ENCODE measurements around the gene CCDC146. TPM values are rescaled to one million over a fixed set of nuclear protein-coding genes. Genes with fewer than 3 reads are reported as not detected.
"Not testable (repeated sequence)": the region's sequence is repeated elsewhere in the genome, so short reads cannot be mapped to it uniquely, and the experiment has no call there.

Gene CCDC146
- polyA plus RNA-seq, 5 donors, result 14.9 to 28.9 (median 28.6) TPM

DNA sequence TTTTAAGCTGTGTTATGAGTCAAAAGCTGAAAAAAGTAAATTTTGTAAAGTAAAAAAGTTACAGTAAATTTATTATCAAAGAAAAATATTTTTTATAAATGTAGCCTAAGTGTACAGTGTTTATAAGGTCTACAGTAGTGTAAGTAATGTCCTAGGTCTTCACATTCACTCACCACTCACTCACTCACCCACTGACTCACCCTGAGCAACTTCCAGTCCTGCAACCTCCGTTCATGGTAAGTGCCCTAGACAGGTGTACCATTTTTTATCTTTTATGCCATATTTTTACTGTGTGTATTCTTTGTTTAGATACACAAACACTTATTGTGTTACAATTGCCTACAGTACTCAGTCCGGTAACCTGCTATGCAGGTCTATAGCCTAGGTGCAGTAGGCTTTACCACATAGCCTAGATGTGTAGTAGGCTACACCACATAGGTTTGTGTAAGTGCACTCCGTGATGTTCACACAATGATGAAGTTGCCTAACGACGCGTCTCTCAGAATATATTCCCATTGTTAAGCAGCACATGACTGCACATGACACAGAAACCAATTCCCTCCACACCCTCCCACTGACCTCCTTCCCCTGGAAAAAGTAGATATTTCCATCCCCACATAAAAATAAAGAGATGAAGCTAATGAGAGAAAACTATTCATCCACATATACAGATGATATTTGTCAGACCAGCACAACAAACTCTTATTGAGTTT lies 122.0 kb downstream of the CCDC146 start:
- no peak for DNase-seq

DNA sequence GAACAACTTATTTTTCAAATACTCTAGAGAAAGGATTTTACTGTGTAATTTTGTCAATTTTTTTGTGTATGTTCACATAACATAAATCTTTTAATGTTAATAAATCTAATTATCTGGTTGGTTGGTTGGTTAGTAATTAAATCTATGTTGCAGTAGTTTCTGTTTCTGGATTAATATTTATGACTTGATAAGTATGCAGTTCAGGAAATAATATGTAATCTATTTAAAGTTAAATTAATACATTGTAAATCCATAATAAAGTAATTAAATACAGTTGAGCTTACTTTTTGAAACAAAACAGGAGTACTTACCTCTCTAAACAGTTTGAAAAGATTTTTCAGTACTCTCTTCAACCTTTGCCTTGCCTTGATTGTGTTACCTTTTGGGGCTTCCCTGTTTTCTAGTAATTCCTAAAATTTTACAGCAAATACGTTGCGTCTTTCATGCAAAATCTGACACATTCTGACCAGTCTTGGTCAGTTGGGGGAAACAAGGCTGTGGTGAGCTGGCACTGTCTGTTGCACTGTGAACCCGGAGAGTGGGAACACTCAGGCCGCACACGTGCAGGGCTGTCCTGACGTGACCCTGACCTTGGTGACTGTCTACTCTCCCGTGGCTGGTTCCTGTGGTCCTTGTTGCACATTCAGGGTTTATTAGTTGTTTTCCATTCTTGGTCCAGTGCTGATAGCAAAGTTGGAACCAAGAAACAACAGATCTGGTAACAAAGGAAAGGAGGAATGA lies 122.8 kb downstream of the CCDC146 start:
- DNase-seq, result no peak

DNA sequence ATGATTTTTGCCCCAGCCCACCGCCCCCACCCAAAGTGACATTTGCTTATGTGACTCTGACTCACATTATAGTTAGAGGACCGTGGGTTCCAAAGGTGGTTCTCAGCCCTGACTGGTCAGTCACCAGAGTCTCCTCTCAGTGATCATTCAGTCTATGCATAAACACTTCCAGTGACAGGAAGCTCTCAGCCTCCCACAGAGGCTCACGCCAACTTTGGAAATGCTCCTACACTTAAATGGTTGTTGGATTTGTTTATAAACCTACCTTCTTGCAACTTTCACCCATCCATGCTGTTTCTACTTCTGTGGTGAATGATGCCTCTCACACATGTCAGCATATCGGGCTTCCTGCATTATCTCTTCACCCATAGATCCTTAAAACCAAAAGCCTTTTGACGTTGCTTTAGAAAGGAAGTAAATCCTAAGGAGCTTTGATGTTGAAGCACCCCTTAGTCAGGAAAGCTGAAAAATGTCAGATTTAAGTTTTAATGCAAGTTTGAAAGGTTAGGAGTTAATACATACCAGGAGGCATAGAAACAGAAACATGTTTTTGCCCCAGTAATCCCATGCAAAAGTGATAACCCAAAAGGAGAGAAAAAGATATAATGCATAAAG lies 123.7 kb downstream of the CCDC146 start:
- DNase-seq, result no peak

DNA sequence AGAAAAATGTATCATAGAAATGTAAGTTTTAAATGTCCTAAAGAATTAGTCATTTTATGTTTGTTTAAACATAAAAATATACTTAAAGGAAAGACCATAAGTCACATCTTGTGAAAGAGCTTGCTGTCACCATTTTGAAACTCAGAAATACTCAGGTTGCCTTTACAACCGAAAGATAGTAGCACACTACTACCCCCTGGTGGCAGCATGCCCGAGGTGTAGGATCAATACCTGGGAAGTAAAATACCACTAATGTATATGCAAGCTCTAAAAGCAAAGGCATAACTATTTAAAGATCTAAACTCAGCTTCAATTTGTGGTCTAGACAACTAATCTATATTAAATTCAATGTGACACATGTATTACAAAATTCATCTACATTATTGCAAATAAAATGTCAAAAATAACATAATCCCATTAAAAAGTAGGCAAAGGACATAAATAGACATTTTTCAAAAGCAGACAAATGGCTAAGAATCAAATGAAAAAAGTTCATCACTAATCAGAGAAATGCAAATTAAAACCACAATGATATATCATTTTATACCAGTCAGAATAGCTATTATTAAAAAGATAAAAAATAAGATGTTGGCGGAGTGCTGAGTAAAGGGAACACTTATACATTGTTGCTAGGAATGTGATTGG lies 124.9 kb downstream of the CCDC146 start:
- DNase-seq, result no peak

DNA sequence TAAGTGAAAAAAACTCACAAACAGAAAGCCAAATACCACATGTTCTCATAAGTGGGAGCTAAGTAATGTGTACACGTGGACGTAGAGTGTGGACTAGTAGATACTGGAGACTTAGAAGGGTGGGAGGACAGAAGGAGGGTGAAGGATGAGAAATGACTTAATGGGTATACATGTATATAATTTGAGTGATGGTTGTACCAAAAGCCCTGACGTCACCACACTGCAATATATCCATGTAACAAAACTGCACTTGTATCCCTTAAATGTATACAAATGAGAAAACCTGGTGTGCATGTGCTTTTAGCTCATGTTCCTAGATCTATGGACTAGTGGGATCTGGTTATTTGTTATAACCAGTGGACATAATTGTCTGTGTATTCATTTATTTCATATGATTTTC lies 125.7 kb downstream of the CCDC146 start:
- no peak for DNase-seq

DNA sequence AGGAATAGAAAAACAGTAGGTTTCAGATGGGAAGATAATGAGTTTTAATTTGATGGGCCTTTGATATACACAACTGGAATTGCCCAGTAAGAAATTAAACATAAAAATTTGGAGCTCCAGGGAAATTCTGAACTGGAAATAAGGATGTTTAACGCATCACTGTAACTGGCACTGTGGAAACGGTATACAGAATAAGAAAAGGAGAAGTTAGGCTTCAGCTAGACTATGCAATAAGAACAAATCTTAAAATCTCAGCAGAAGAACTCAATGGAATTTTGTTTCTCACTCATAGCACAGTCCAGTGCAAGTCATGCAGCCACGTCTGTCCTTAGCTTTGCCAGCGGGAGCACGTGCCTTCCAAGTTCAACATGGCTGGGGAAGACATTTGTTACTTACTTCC lies 130.1 kb downstream of the CCDC146 start:
- DNase-seq, result no peak

DNA sequence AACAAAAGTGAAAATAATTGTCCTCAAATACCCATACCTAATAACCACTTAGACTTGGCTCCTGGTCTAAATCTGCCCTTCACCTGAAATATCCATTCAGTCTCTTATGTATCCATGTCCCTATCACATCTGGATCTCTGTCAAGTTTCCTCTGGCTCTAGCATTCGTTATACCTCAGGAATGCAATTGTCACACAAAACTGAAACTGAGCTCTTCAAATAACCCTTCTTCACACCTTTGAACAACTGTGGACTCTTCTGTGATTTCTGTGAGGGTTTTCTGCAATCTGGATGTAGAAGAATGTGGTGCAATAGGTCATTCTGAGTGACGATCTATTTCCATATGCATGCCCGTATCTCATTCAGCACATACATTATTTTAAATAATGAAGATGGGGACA lies 130.7 kb downstream of the CCDC146 start:
- no peak for DNase-seq

DNA sequence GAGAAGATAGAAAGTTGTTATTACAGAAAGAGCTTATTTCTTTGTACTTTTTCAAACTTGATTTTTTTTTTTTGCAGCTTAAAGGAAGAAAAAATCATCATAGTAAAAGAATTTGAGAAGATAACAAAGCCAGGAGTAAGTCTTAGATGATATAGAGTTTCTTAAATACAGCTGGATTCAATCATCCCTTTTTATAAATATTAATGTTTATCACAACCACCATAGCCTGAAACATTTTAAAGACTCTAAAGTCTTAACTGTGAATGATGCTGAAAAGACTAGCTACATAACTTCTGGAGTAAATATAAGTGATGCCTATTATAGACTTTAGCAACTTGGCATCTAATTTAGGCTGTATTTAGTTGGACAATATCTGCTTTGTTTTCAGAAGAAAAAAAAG lies 132.0 kb downstream of the CCDC146 start:
- DNase-seq, result no peak

DNA sequence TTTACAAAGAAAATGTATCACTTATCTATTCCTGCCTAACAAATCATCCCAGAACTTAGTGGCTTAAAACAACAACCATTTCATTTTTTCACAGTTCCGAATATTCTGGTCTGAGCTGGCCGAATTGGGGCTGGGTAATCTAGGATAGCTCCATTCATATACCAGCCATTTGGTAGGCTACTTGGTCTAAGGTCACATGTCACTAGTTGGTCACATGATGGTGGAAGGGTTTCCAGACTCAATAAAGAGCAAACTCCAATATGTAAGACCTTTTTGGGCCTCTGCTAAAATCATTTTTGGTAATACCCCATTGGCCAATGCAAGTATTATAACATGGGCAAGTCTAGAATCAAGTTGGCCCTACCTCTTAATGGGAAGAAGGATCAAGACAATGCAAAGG lies 132.5 kb downstream of the CCDC146 start:
- no peak for DNase-seq

DNA sequence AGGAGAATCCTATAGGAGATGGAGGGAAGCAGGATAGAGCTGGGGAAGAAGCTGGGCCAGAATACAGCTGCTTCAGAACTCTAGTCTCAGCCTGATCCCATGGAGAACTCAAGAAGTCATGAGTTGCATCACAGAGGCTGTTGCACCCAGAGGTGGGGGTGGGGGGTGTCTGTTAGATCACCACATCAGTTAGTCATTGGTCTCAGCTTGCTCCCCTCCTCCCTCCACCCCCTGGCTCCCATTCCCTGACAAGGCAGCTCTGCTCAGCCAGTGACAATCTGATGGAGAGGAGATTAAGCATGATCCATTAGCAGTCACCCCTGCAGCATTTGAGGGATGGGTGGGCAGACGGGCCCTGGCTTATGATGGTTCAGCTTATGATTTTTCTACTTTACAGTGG lies 135.6 kb downstream of the CCDC146 start:
- DNase-seq, result no peak

DNA sequence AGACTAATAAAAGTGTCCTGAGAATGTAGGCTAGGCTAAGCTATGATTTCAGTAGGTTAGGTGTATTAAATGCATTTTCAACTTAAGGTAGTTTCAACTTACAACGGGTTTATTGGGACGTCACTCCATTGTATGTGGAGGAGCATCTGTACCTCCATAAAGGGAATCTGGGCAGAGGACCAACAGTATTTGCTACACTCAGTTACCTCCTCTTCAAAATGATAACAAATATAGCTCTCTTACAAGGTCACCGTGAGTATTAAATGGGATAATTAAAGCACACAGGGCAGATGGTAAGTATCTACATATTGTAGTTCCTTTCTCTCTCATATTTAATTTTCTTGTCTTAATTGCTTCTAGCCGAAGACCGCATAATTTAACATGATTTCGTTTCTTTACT lies 136.2 kb downstream of the CCDC146 start:
- no peak for DNase-seq

DNA sequence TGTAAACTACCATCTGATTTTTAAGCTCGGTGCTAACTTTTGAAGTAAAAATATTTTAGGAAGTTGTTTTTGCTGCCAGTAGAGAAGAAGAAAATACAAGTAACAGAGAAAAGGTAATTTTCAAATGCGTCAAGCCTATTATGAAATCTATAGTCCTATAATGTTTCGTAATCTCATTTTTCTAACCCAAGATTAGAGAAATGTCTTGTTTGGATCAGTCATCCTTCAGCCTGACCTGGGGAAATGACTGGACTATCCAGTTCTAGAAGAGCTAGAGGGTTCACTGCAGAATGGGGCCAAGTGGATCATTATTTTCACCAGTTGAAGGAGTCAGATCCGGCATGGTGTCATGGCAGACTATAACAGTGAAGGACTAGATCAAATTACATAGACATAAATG lies 139.9 kb downstream of the CCDC146 start:
- no peak for DNase-seq

DNA sequence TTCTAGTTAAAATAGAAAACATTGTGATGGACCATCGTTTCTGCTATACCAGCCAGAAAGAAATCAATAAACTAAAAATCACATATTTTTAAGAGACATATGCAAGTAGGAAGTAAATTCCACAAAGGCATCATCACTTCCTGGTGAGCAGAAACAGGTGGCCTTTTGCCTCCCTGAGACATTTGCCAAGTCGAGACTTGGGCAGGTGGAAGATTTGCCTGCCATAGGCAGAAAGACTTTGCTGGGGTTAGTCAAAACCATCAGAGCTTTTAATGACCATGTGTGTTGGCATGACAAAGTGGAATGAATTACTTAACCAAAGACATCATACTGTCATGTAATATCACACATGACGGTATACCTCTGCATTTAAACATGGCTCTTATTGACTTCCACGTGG lies 143.3 kb downstream of the CCDC146 start:
- no peak for DNase-seq

DNA sequence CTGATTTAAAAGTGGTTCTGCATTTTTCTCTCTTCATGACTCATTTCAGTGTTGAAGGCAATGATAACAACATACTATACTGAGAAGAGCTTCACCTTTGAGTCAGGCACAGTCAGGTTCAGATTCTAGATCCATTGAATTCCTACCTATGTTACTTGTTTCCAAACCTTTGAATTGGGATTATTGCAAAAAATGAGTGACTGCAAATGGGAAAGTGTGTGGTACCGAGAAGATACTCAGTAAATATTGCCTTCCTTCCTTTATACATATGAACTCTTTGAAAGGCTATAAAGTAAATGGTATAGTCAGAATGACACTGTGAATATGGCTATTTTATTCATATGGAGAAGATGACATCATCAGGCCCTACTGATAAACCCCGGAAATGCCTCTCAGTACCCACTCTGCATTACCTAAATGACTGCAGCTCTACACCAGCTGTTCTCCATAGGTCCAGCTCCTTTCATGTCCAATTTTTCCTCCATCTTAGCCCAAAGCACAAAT lies 143.9 kb downstream of the CCDC146 start:
- no peak for DNase-seq

DNA sequence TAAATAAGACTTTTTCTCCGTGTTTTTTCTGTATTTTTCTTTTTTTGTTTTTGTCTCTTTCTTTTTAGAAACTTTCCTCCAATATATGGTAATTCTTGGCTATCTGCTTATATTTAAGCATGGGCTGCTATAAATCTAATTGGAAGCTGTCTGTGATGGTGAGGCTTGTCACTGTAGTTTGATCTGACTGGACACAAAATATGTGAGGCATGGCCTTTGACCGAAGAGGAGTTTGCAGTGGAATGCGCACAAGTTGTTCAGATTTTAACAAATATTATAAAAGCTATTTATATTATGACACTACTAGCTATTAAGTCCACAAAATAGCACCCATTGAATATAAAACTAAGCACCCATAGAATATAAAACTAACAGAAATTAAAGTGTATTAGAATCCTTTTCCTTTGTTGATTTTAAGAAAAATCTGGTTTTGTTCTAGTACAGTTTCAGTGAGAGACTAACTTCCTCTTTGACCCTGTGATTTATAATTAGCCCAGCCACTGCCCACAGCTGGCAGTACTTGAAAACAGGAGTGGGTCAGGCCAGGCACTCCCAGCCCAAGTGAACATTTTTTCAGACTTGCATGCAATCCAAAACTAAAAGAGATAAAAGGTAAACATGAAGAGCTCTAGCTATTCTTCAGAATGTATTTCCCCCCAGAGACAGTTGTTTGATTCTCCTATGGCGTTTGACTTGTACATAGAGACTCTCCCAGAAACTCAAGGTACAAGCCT lies 147.1 kb downstream of the CCDC146 start:
- no peak for DNase-seq

DNA sequence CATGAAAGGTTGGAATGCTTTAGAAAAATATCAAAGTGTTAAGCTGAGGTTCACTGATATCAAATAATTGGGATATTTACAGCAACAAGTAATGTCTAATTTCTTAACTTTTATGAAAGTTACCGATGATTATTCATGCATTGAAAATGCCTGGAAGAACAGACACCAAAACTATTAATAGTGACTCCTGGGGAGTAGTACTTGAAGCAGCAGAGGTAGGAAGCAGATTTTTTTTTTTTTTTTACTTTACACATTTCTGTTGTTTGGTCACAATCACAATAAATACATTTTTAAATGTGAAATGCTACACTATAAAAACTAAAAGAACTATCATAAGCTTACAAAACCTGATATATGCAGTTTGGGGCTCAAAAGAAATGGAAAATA lies 147.7 kb downstream of the CCDC146 start:
- no peak for DNase-seq

DNA sequence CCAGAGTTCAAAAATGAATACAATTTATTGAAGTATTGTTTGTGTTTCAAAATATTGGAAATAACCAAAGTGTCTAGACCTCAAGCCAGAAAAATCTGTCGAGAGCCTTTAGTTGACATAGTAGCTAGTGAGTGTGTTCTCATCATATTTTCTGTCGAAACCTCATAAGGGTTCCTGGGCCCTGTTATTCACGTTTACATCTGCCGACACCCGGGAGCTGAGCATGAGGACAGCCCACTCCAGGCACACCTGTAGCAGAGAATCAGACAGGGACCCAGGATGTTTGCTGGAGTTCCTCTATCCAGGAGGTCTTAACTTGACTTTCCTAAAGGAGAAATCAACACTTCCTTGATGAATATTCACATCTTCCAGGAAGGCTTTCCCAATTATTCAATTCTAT lies 149.4 kb downstream of the CCDC146 start:
- no peak for DNase-seq

DNA sequence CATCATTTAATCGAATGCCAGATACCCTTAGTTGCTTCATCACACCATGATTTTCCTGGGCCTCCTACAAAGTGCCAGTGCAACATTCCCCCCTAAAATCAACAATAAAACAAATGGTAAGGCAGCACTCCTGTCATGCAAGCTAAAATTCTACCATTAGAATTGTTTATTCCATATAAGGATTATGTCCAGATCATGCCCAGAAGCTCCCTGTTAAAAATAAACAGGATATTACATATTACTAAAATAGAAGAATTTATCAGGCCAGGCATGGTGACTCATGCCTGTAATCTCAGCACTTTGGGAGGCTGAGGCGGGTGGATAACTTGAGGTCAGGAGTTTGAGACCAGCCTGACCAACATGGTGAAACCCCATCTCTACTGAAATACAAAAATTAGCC lies 153.2 kb downstream of the CCDC146 start:
- not testable (repeated sequence) for DNase-seq

DNA sequence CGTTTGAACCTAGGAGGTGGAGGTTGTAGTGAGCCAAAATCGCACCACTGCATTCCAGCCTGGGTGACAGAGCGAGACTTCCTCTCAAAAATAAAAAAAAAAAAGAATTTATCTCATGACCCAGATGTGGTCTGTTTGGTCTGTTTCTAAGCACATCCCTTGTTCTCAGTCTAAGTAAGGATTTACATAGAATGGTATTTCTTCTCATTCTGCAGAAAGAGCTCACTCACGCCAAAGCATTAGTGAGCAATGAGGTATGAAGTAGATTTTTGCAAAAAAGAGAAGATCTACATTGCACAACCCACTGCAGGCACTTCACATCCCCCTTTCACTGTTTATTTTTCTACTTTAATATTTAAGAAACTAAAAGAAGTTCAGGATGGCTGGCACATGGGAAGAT lies 153.7 kb downstream of the CCDC146 start:
- DNase-seq, result no peak

DNA sequence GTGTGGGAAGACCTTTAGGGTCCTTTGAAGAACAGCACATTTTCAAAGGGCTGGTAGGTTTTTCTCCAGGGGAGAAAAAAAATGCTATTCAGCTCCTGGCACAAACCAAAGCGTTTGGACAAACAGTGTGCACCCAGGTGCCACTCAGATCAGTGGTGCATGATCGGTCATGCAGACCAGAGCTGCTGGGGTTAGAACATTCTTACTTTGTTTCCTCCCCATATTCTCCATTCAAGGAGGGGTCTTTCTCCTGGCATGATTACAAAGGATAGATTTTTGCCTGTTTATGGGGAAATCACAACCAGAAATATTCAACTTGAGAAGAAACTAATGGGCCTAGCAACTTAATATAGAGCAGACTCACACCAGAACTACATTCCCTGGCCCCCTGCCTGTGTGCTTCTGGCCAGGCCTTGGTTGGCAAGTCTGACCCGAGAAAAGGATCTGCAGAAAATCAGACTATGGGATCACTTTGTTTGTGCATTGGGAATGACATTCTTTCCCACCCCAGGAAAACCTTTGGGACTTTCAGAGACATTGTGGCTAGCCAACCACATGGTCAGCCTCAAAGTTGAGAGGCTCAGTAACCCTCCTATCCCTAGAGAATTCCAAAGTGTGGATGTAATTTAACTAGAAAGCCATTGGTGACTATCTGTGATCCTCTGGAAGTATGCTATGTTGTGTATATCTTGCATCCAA lies 159.5 kb downstream of the CCDC146 start:
- DNase-seq, result no peak

DNA sequence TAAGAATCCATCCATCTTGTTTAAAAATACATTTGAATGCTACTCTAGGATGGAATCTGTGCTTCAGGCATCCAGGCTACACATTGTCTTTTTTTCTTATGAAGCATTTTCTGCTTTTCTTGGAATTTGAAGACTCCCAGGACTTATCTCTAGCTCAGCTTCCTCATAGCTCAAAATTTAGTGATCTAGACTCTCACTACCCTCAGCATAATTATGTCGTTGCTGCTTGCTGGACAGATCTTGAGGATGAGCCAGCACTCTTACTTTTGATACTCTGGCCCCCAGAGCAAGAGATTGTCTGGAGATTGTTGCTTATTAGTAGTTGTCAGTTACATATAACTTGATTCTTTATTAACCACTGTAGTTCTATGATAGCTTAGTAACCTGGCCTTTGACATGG lies 160.5 kb downstream of the CCDC146 start:
- DNase-seq, result no peak
